Lower leg skin (tissue), 3 donors: Measurements from ENCODE around the gene ACYP1.

Experiments
- CTCF ChIP-seq, 3 donors: fragments of 450-650 bp; IDR thresholded peaks; one replicate each; pipeline ENCODE4 v1.5.1; 2016; ENCODE audit warnings: antibody characterized with exemption in 3 of 3, mild to moderate bottlenecking in 3 of 3, moderate library complexity in 2 of 3
- POLR2A ChIP-seq, 2 donors: fragments of 450-650 bp; IDR thresholded peaks; one replicate each; pipeline ENCODE4 v1.6.1; 2016 to 2017; ENCODE audit warnings: antibody characterized with exemption in 2 of 2, mild to moderate bottlenecking in 1 of 2, moderate library complexity in 1 of 2

- TF ChIP-seq CTCF (IDR thresholded peaks at IDR 0.05), result no peak
- TF ChIP-seq POLR2A (IDR thresholded peaks at IDR 0.05), result no peak
Observed at GRCh38 chr14:75025082-75025481, 38.7 kb downstream of the ACYP1 start.
